ENCODE measurements around the gene CISTR.
"Not testable (repeated sequence)": the region's sequence is repeated elsewhere in the genome, so short reads cannot be mapped to it uniquely, and the experiment has no call there.

The CISTR gene

GRCh38 chr12:53739214-53740129 is 12.3 kb downstream of the CISTR start:
- DNase-seq = no peak

GRCh38 chr12:53738406-53739213 is 13.2 kb downstream of the CISTR start:
- DNase-seq = peak; percentile 43

GRCh38 chr12:53737951-53738405 is 13.8 kb downstream of the CISTR start:
- DNase-seq = no peak

GRCh38 chr12:53737093-53737808 is 14.5 kb downstream of the CISTR start:
- no peak for DNase-seq

- no peak for DNase-seq
Measured at GRCh38 chr12:53736592-53736991, 15.2 kb downstream of the CISTR start.

GRCh38 chr12:53735556-53735955 is 16.2 kb downstream of the CISTR start:
- DNase-seq = no peak

GRCh38 chr12:53734425-53734824 is 17.4 kb downstream of the CISTR start:
- DNase-seq = no peak

- no peak for DNase-seq
Measured at GRCh38 chr12:53733807-53734200, 18.0 kb downstream of the CISTR start.

- no peak for DNase-seq
Measured at GRCh38 chr12:53733051-53733806, 18.6 kb downstream of the CISTR start.

GRCh38 chr12:53729644-53730043 is 22.1 kb downstream of the CISTR start:
- no peak for DNase-seq

- no peak for DNase-seq
Measured at GRCh38 chr12:53728206-53728605, 23.6 kb downstream of the CISTR start.

GRCh38 chr12:53727310-53728041 is 24.3 kb downstream of the CISTR start, which contains the start of gene CALCOCO1:
CALCOCO1 (minus strand) TSS chr12:53727452; CDS start chr12:53725242, 2,210 bp downstream.
- DNase-seq = peak; percentile 98

- no peak for DNase-seq
Measured at GRCh38 chr12:53726946-53727309, 24.9 kb downstream of the CISTR start.

- no peak for DNase-seq
Measured at GRCh38 chr12:53726341-53726740, 25.4 kb downstream of the CISTR start.

GRCh38 chr12:53725824-53726223 is 26.0 kb downstream of the CISTR start:
- no peak for DNase-seq

- no peak for DNase-seq
Measured at GRCh38 chr12:53722450-53723041, 29.2 kb downstream of the CISTR start.

GRCh38 chr12:53720946-53721345 is 30.8 kb downstream of the CISTR start:
- no peak for DNase-seq

- no peak for DNase-seq
Measured at GRCh38 chr12:53719649-53720048, 32.1 kb downstream of the CISTR start.

GRCh38 chr12:53718567-53718966 is 33.2 kb downstream of the CISTR start:
- not testable (repeated sequence) for DNase-seq

GRCh38 chr12:53717319-53717718 is 34.5 kb downstream of the CISTR start:
- no peak for DNase-seq

GRCh38 chr12:53714004-53714403 is 37.8 kb downstream of the CISTR start:
- no peak for DNase-seq

Data from RPMI8226 (cell line).